ENCODE results near the gene ESRRA. TPM values are rescaled to one million over a fixed set of nuclear protein-coding genes. Genes with fewer than 3 reads are reported as not detected.

Gene ESRRA
- total RNA-seq, 4 donors from 2014 or later = 63.5 to 95.8 (median 76.1) TPM

DNA sequence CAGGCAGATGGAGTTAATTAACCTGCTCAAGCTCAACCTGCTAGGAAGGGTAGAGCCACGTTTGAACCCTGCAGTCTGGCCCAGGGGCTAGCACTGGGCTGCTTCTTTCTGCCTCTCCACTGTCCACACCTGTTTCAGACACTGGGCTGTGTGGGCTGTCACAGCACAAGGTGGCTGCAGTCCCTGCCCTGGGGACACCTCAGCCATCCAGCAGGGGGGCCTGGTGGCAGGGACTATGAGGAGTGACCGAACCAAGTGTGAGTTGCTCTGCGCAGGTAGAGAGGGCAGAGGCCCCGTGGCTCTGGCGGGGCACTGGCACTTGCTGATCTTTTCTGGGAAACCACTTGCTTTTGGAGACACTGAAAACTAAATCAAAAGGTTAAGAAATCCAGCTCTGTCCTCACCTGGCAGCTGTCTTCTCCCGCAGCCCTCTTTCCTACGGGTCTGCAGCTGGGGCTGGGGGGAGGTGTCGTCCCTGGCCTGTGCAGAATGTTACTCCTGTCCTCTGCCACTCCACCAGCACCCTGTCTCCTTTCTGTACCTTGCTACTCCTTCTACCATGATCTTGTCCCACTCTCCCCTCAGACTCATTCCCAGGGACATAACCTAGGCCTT is 26.6 kb upstream of the ESRRA start:
- Histone ChIP-seq H3K27me3 (no peaks in the 10 kb centered on the region), H3K9me3 (no peaks in the 10 kb centered on the region), H3K4me3 (no peak overlapping the region), H3K27ac (replicated peaks in 1 of 4) (no peak overlapping the region), H3K4me1 (peaks cover 18 to 25% (median 22%) of the 10 kb centered on the region in 4 donors), H3K36me3 (peaks cover 4 to 72% (median 51%) of the 10 kb centered on the region in 4 donors)
- 82% methylated on average over 8 of the region's 8 CpGs for WGBS
- TF ChIP-seq POLR2A (IDR thresholded peaks at IDR 0.05; ENCODE audit: low read depth) (no peak), POLR2AphosphoS5 (IDR thresholded peaks at IDR 0.05) (no peak), EP300 (IDR thresholded peaks at IDR 0.05) (no peak), CTCF (IDR thresholded peaks at IDR 0.05) (no peak)
- intact Hi-C loops (cut with DNase I) = no loop called here
- DNase-seq (ENCODE audit: extremely low spot score) = no peak

GRCh38 chr11:64281957-64282770 is 23.2 kb upstream of the ESRRA start:
- Histone ChIP-seq H3K4me1 (peaks cover 29 to 47% (median 42%) of the 10 kb centered on the region in 4 donors), H3K27me3 (no peaks in the 10 kb centered on the region), H3K4me3 (no peak overlapping the region), H3K9me3 (no peaks in the 10 kb centered on the region), H3K36me3 (peaks cover 4 to 48% (median 33%) of the 10 kb centered on the region in 4 donors), H3K27ac (replicated peaks in 1 of 4) (no peak overlapping the region)
- no peak for DNase-seq (ENCODE audit: extremely low spot score)
- TF ChIP-seq CTCF (IDR thresholded peaks at IDR 0.05) (no peak), POLR2A (IDR thresholded peaks at IDR 0.05; ENCODE audit: low read depth) (no peak), POLR2AphosphoS5 (IDR thresholded peaks at IDR 0.05) (no peak), EP300 (IDR thresholded peaks at IDR 0.05) (no peak)
- WGBS = 92% methylated on average over 22 of the region's 22 CpGs
- intact Hi-C loops (cut with DNase I) = no loop called here

DNA sequence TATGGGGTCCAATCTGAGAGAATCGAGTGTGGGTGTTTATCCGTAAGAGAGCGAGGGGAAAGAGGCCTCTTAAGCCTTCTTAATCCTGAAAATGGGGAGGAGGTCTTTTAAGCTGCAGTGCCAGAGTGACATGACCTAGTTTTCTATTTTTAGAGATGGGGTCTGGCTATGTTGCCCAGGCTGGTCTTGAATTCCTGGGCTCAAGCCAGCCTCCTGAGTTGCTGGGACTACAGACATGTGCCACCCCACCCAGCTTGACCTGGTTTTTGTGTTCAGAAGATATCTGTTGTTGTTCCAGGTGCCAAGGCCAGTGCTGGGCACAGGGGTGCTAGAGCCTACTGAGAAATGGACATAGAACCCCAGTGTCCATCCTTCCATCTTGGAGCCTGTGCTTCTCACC is 22.2 kb upstream of the ESRRA start:
- Histone ChIP-seq H3K4me1 (peaks cover 29 to 55% (median 45%) of the 10 kb centered on the region in 4 donors), H3K4me3 (peak overlapping the region in 1 of 4 donors; percentile 82), H3K36me3 (peaks cover 0 to 43% (median 29%) of the 10 kb centered on the region in 4 donors), H3K27ac (replicated peaks in 1 of 4) (peak overlapping the region in 1 of 4 donors; percentile 85), H3K27me3 (no peaks in the 10 kb centered on the region), H3K9me3 (no peaks in the 10 kb centered on the region)
- DNase-seq (ENCODE audit: extremely low spot score) = no peak
- WGBS = 87% methylated on average over 3 of the region's 3 CpGs
- TF ChIP-seq POLR2AphosphoS5 (IDR thresholded peaks at IDR 0.05) (no peak), POLR2A (IDR thresholded peaks at IDR 0.05; ENCODE audit: low read depth) (no peak), CTCF (IDR thresholded peaks at IDR 0.05) (no peak), EP300 (IDR thresholded peaks at IDR 0.05) (no peak)
- intact Hi-C loops (cut with DNase I) = no loop called here

DNA sequence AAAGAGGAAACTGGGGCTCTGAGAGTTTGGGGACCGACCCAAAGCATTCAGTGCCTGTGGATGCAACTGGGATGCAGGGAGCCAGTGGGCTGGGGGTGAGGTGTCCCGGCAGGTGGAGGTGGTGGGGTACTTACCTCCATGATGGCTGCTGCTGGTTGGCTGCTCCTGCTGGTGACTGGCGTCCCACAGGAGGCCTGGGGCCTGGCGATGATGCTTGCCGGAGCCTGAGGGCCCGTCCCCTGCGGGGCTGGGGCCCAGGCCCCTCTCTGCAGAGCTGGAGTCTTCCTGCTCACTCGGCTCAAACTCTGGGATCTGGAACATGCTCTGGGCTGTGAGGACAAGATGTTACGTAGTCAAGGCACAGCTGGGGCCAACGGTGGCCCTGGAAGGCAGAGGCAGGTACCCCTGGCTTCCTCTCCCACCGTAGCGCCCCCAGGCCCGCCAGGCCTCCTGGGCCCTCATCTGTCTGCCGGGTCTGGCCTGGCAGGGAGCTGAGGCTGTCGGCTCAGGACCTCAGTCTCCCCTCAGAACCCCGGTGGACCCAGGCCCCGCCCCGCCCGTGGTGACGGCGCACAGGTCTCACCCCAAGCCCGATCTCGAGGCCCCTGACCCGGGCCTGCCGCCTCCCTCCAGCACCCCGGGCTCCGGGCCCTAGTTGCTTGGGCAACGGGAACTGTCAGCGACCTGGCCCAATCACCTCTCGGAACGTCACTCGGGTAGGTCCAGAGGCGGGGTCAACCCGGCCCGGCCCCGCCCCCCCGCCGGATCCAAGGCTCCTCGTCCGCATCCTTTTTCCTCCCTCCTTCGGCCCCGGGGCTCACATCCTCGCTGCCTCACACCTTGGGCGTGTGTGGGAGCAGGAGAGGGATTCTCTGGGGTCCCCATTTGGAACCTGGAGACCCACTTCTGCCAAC is 21.0 kb upstream of the ESRRA start, which contains the start of gene BAD:
Gene BAD, minus strand, starts transcription at position 618 of the 914 bp plus-strand sequence. Its CDS starts 297 bp downstream, at position 321.
- TF ChIP-seq CTCF (IDR thresholded peaks at IDR 0.05) = no peak
- TF ChIP-seq EP300 (IDR thresholded peaks at IDR 0.05) = no peak
- peak; percentile 80 to 90 for TF ChIP-seq POLR2AphosphoS5 (IDR thresholded peaks at IDR 0.05)
- TF ChIP-seq POLR2A (IDR thresholded peaks at IDR 0.05; ENCODE audit: low read depth) = peak; percentile 31
- Histone ChIP-seq H3K4me3 (peak within 1 kb of the TSS; percentile 75 to 96 (median 88)), H3K27me3 (no peaks in the 10 kb centered on the region), H3K27ac (replicated peaks in 1 of 4) (peak within 1 kb of the TSS; percentile 85 to 98 (median 98)), H3K9me3 (no peaks in the 10 kb centered on the region), H3K36me3 (peaks cover 0 to 35% (median 23%) of the 10 kb centered on the region in 4 donors), H3K4me1 (peaks cover 29 to 58% (median 46%) of the 10 kb centered on the region in 4 donors)
- 6% methylated on average over 10 of the region's 44 CpGs for WGBS
- peak; percentile 99 for DNase-seq (ENCODE audit: extremely low spot score)
- intact Hi-C loops (cut with DNase I) = no loop called here
